ENCODE data around the gene DHRS12.

DHRS12 gene

GRCh38 chr13:51796546-51796945 is 7.4 kb downstream of the DHRS12 start:
- no peak for TF ChIP-seq CTCF (IDR thresholded peaks at IDR 0.05; ENCODE audit: control insufficient read depth, insufficient read depth, low read depth, low read length, missing control alignments)
- no peak overlapping the region for H3K4me3 ChIP-seq (ENCODE audit: control insufficient read depth, low read depth, low read length)
- no peak for DNase-seq (ENCODE audit: low read depth)

GRCh38 chr13:51795419-51795818 is 8.5 kb downstream of the DHRS12 start:
- no peak for DNase-seq (ENCODE audit: low read depth)
- TF ChIP-seq CTCF (IDR thresholded peaks at IDR 0.05; ENCODE audit: control insufficient read depth, insufficient read depth, low read depth, low read length, missing control alignments), result no peak
- H3K4me3 ChIP-seq (ENCODE audit: control insufficient read depth, low read depth, low read length), result no peak overlapping the region

- H3K4me3 ChIP-seq (ENCODE audit: control insufficient read depth, low read depth, low read length), result no peak overlapping the region
- TF ChIP-seq CTCF (IDR thresholded peaks at IDR 0.05; ENCODE audit: control insufficient read depth, insufficient read depth, low read depth, low read length, missing control alignments), result no peak
- DNase-seq (ENCODE audit: low read depth), result no peak
These were observed 9.0 kb downstream of the DHRS12 start for GRCh38 chr13:51794964-51795363.

GRCh38 chr13:51793570-51794271 is 10.2 kb downstream of the DHRS12 start:
- no peak for TF ChIP-seq CTCF (IDR thresholded peaks at IDR 0.05; ENCODE audit: control insufficient read depth, insufficient read depth, low read depth, low read length, missing control alignments)
- no peak overlapping the region for H3K4me3 ChIP-seq (ENCODE audit: control insufficient read depth, low read depth, low read length)
- DNase-seq (ENCODE audit: low read depth), result no peak

- DNase-seq (ENCODE audit: low read depth), result no peak
- TF ChIP-seq CTCF (IDR thresholded peaks at IDR 0.05; ENCODE audit: control insufficient read depth, insufficient read depth, low read depth, low read length, missing control alignments), result no peak
- no peak overlapping the region for H3K4me3 ChIP-seq (ENCODE audit: control insufficient read depth, low read depth, low read length)
These were observed 17.3 kb downstream of the DHRS12 start for GRCh38 chr13:51786425-51787265.

GRCh38 chr13:51785712-51786424 is 18.1 kb downstream of the DHRS12 start:
- no peak overlapping the region for H3K4me3 ChIP-seq (ENCODE audit: control insufficient read depth, low read depth, low read length)
- no peak for DNase-seq (ENCODE audit: low read depth)
- TF ChIP-seq CTCF (IDR thresholded peaks at IDR 0.05; ENCODE audit: control insufficient read depth, insufficient read depth, low read depth, low read length, missing control alignments), result no peak
